ENCODE measurements around the gene KCNMB2.

GRCh38 chr3:178773358-178773757 lies 237.1 kb downstream of the KCNMB2 start:
- TF ChIP-seq CTCF (IDR thresholded peaks at IDR 0.05) = no peak
- TF ChIP-seq POLR2A (IDR thresholded peaks at IDR 0.05) = no peak
